Endothelial cell of umbilical vein (primary cell): ENCODE data around the gene TMEM170A. TPM values are rescaled to one million over a fixed set of nuclear protein-coding genes. Genes with fewer than 3 reads are reported as not detected.
"Not testable (repeated sequence)": the region's sequence is repeated elsewhere in the genome, so short reads cannot be mapped to it uniquely, and the experiment has no call there.

Experiments used
- BruUV-seq: library from RNA; stranded (reverse); fragments of 400-500 nt; replicated peaks from 2 replicates; lab custom pipeline; 2021; lab: Mats Ljungman, UMichigan
- CTCF ChIA-PET: fragments of 300-600, 350-600 bp; sonication (Branson Sonifier 250); formaldehyde crosslinking; loops from one replicate; lab custom pipeline; 2021; ENCODE audit warnings: antibody characterized with exemption, inconsistent platforms; lab: Charles Lee
- POLR2A ChIA-PET: fragments of 300-600, 350-600 bp; sonication (Branson Sonifier 250); formaldehyde crosslinking; loops from one replicate; lab custom pipeline; 2021; ENCODE audit warnings: antibody characterized with exemption, inconsistent platforms; lab: Charles Lee
- DNase-seq: peaks from one replicate; pipeline ENCODE4 v3.0.0-alpha.2; 2011; ENCODE audit warnings: low read depth, low spot score
- FAIRE-seq: peaks from 2 replicates; lab custom pipeline; 2011; peaks lifted over from hg19 to GRCh38; lab: Jason Lieb, UNC
- H2AFZ ChIP-seq: 2 replicates; pipeline ENCODE4 v1.6.0; 2012; ENCODE audit warnings: low read depth, low read length, control low read depth, inconsistent platforms
- H3K27ac ChIP-seq: 2 replicates; pipeline ENCODE4 v1.5.1; 2011; ENCODE audit warnings: low read depth, mild to moderate bottlenecking, control low read depth, low read length, moderate library complexity; ENCODE audit not compliant: insufficient read depth
- H3K27me3 ChIP-seq, 2 experiments: 2 replicates each; pipeline versions ENCODE4 v1.6.0 to v1.6.1; 2011; ENCODE audit warnings: low read length in 2 of 2, mixed read lengths in 1 of 2; ENCODE audit not compliant: control insufficient read depth in 2 of 2, insufficient read depth in 2 of 2
- H3K36me3 ChIP-seq, 2 experiments: 2 replicates in 1 of 2; 3 replicates in 1 of 2; pipeline ENCODE4 v1.5.1; 2011; ENCODE audit warnings: low read length in 2 of 2, mild to moderate bottlenecking in 1 of 2, moderate library complexity in 1 of 2; ENCODE audit not compliant: control insufficient read depth in 2 of 2, insufficient read depth in 2 of 2; ENCODE audit errors: extremely low read depth in 1 of 2
- H3K4me1 ChIP-seq: 3 replicates; pipeline ENCODE4 v1.5.1; 2011; ENCODE audit warnings: mild to moderate bottlenecking, low read length; ENCODE audit not compliant: control insufficient read depth, insufficient read depth; ENCODE audit errors: extremely low read depth
- H3K4me2 ChIP-seq: 2 replicates; pipeline ENCODE4 v1.6.1; 2011; ENCODE audit warnings: low read length, control low read depth, mixed read lengths; ENCODE audit not compliant: insufficient read depth
- H3K4me3 ChIP-seq, 3 experiments: fragments of 200-600 bp in 1 of 3; sonication (generic), shearing (Covaris generic) in 1 of 3; replicated peaks in 1 of 3; 2 replicates each; pipeline ENCODE4 v1.5.1; 2011 to 2016; ENCODE audit warnings: control low read depth in 3 of 3, low read length in 3 of 3, mild to moderate bottlenecking in 2 of 3, inconsistent platforms in 1 of 3, low read depth in 1 of 3, moderate library complexity in 1 of 3; ENCODE audit not compliant: insufficient read depth in 1 of 3
- H3K79me2 ChIP-seq: 2 replicates; pipeline ENCODE4 v1.6.0; 2012; ENCODE audit warnings: low read length, inconsistent platforms; ENCODE audit not compliant: control insufficient read depth, insufficient read depth
- H3K9ac ChIP-seq: replicated peaks from 2 replicates; pipeline ENCODE3; 2011; ENCODE audit warnings: low read length, control low read depth; ENCODE audit not compliant: insufficient read depth; ENCODE audit errors: extremely low read depth
- H3K9me1 ChIP-seq: replicated peaks from 3 replicates; pipeline ENCODE4 v1.6.0; 2011; ENCODE audit warnings: mild to moderate bottlenecking, low read length; ENCODE audit not compliant: control insufficient read depth, insufficient read depth; ENCODE audit errors: extremely low read depth
- H3K9me3 ChIP-seq: replicated peaks from 2 replicates; pipeline ENCODE4 v1.5.1; 2012; ENCODE audit warnings: low read length, inconsistent platforms; ENCODE audit not compliant: control insufficient read depth, insufficient read depth
- H4K20me1 ChIP-seq: replicated peaks from 2 replicates; pipeline ENCODE3; 2011; ENCODE audit warnings: mild to moderate bottlenecking, low read length; ENCODE audit not compliant: control insufficient read depth, insufficient read depth; ENCODE audit errors: extremely low read depth
- CTCF ChIP-seq, 2 donors: IDR thresholded peaks; 1 replicate in 1 of 2; 2 replicates in 1 of 2; pipeline ENCODE4 v1.5.1; 2011; ENCODE audit warnings: low read length in 2 of 2, mild to moderate bottlenecking in 2 of 2, moderate library complexity in 2 of 2, control low read depth in 1 of 2, inconsistent platforms in 1 of 2, low read depth in 1 of 2; ENCODE audit not compliant: insufficient read depth in 1 of 2; ENCODE audit errors: extremely low read depth in 1 of 2
- EZH2 ChIP-seq: IDR thresholded peaks from 2 replicates; pipeline ENCODE4 v1.6.1; 2012; ENCODE audit warnings: borderline replicate concordance, low read depth, mild to moderate bottlenecking, moderate library complexity, low read length, inconsistent platforms; ENCODE audit not compliant: severe bottlenecking
- FOS ChIP-seq: IDR thresholded peaks from 2 replicates; pipeline ENCODE4 v1.6.1; 2011; ENCODE audit warnings: mild to moderate bottlenecking, low read length, moderate library complexity, borderline replicate concordance; ENCODE audit not compliant: insufficient read depth
- GATA2 ChIP-seq: IDR thresholded peaks from 2 replicates; pipeline ENCODE4 v1.7.0; 2011; ENCODE audit warnings: low read depth, mild to moderate bottlenecking, moderate library complexity, mixed read lengths, low read length; ENCODE audit not compliant: insufficient read length, insufficient read depth
- JUN ChIP-seq: IDR thresholded peaks from 2 replicates; pipeline ENCODE4 v1.6.1; 2011; ENCODE audit warnings: borderline replicate concordance, low read depth; ENCODE audit not compliant: insufficient read length, insufficient read depth
- MAX ChIP-seq: IDR thresholded peaks from 2 replicates; pipeline ENCODE4 v1.6.1; 2011; ENCODE audit not compliant: insufficient read depth, insufficient read length
- MYC ChIP-seq: IDR thresholded peaks from one replicate; pipeline ENCODE4 v1.6.1; 2011; ENCODE audit warnings: mild to moderate bottlenecking, low read depth, low read length
- POLR2A ChIP-seq: IDR thresholded peaks from 2 replicates; pipeline ENCODE4 v1.6.1; 2012; ENCODE audit warnings: low read depth, mild to moderate bottlenecking, control low read depth, low read length
- POLR2AphosphoS5 ChIP-seq: IDR thresholded peaks from 2 replicates; pipeline ENCODE4 v1.6.1; 2012; ENCODE audit warnings: low read depth, mild to moderate bottlenecking, control low read depth, low read length, moderate library complexity; ENCODE audit not compliant: insufficient read depth
- dilution Hi-C: fragments of 300-500 bp; cut with MboI; formaldehyde crosslinking; loops from one replicate; pipeline ENCODE4 v1.15.0; 2019; ENCODE audit warnings: low sequenced_read_pairs; ENCODE audit not compliant: extremely low pct_ligation_motif_present
- intact Hi-C: fragments of 100-400 bp; cut with micrococcal nuclease; formaldehyde crosslinking; loops from one replicate; pipeline ENCODE4 v1.10.0; 2022
- polyA plus RNA-seq, 4 experiments: library from polyadenylated mRNA; depleted of rRNA in 3 of 4; stranded (reverse) in 3 of 4; unstranded in 1 of 4; fragments of >200 nt; gene quantifications; 2 replicates each; pipeline versions ENCODE4 v1.2.1 to v1.2.3, GENCODE V29; 2011 to 2012; ENCODE audit warnings: missing spikeins in 1 of 4
- total RNA-seq: library from RNA; stranded (reverse); gene quantifications from 2 replicates; pipeline ENCODE4 v1.2.3, GENCODE V29; 2021

Gene TMEM170A
- total and polyA plus RNA-seq, 2 donors (not counting 3 experiments of a cell fraction or from before 2014, with no cell fraction given), result 12.9 to 22.2 TPM

- Histone ChIP-seq H3K79me2 (peaks cover 24% of the 10 kb centered on the region), H4K20me1 (no peaks in the 10 kb centered on the region), H3K27me3 (no peaks in the 10 kb centered on the region), H2AFZ (no peak overlapping the region), H3K4me2 (no peak overlapping the region), H3K4me3 (no peak overlapping the region), H3K4me1 (peaks cover 10% of the 10 kb centered on the region), H3K9ac (no peak overlapping the region), H3K9me1 (no peaks in the 10 kb centered on the region), H3K9me3 (no peaks in the 10 kb centered on the region), H3K36me3 (no peaks in the 10 kb centered on the region), H3K27ac (no peak overlapping the region)
- FAIRE-seq (no peak), DNase-seq (no peak)
- dilution Hi-C loops, result no loop called here
- BruUV-seq, result no TSS peak
- intact Hi-C loops, result no loop called here
- TF ChIP-seq POLR2AphosphoS5 (no peak), POLR2A (no peak), JUN (no peak), FOS (no peak), EZH2 (no peak), MAX (no peak), GATA2 (no peak), MYC (no peak), CTCF (IDR thresholded peaks at IDR 0.05; ENCODE audit: extremely low read depth in 1 of 2, insufficient read depth in 1 of 2, low read depth in 1 of 2, low read length in 2 of 2) (no peak)
- POLR2A ChIA-PET, result no interaction called here
- CTCF ChIA-PET, result interaction anchor here (0.6 to 5.0 kb wide), 6 partner anchors 20 to 297 kb away, joined by 3 to 117 read pairs (median 5); no protein-coding TSS in a partner anchor
Observed at GRCh38 chr16:75466760-75467159, 2.3 kb upstream of the TMEM170A start.

- FAIRE-seq, result peak; percentile 53
- Histone ChIP-seq H3K4me2 (peak overlapping the region; percentile 89), H3K9ac (peak overlapping the region; percentile 86), H3K27ac (peak overlapping the region; percentile 74), H3K4me3 (peak overlapping the region; percentile 65 to 93 (median 68)), H3K79me2 (peaks cover 52% of the 10 kb centered on the region), H3K4me1 (peaks cover 10% of the 10 kb centered on the region), H2AFZ (peak overlapping the region; percentile 92)
- H4K20me1 ChIP-seq, H3K27me3 ChIP-seq, dilution Hi-C loops, H3K9me3 ChIP-seq, H3K36me3 ChIP-seq, H3K9me1 ChIP-seq: not testable (repeated sequence)
- intact Hi-C loops, result loop anchor here (1.0 to 5.0 kb wide), 8 partner anchors 30 to 264 kb away; partner anchors contain the start of genes BCAR1, CFDP1, KARS1 and TERF2IP
- CTCF ChIA-PET, result interaction anchor here (0.5 to 5.0 kb wide), 7 partner anchors 8 to 265 kb away, joined by 3 to 117 read pairs (median 4); no protein-coding TSS in a partner anchor
- peak; percentile 52 for DNase-seq
- POLR2A ChIA-PET, result interaction anchor here (0.6 to 1.0 kb wide), 3 partner anchors 30 to 410 kb away, joined by 4 to 6 read pairs (median 4); partner anchors contain the start of genes CFDP1, KARS1 and TERF2IP
- BruUV-seq, result TSS peak; percentile 20
Observed at GRCh38 chr16:75463389-75464121, 934 bp downstream of the TMEM170A start.
